Activated B cell treated with CpG ODN at 0.5 μM for 24 hours (primary cell): ENCODE data around the gene EFEMP2. TPM values are rescaled to one million over a fixed set of nuclear protein-coding genes. Genes with fewer than 3 reads are reported as not detected.

Experiments
- ATAC-seq: fragments of 200-7000 bp; cut with Tn5 transposase; one replicate; pipeline ENCODE4 v1.10.0; 2021; ENCODE audit warnings: low read depth, mild to moderate bottlenecking, moderate library complexity
- CTCF ChIA-PET: fragments of 350-600 bp; sonication (Branson Sonifier 250); formaldehyde crosslinking; loops from one replicate; lab custom pipeline; 2021; ENCODE audit warnings: antibody characterized with exemption; lab: Charles Lee
- POLR2A ChIA-PET: fragments of 350-600 bp; sonication (Branson Sonifier 250); formaldehyde crosslinking; loops from one replicate; lab custom pipeline; 2021; ENCODE audit warnings: antibody characterized with exemption; lab: Charles Lee
- DNase-seq: peaks from one replicate; pipeline ENCODE4 v3.0.0; 2022
- H3K27ac Mint-ChIP-seq: one replicate; pipeline ENCODE4 v1.8.0; 2020; ENCODE audit warnings: mixed read lengths
- H3K27me3 Mint-ChIP-seq: one replicate; pipeline ENCODE4 v1.8.0; 2021; ENCODE audit warnings: mixed read lengths
- H3K36me3 Mint-ChIP-seq: one replicate; pipeline ENCODE4 v1.8.0; 2021; ENCODE audit warnings: low read depth, mixed read lengths
- H3K4me1 Mint-ChIP-seq: one replicate; pipeline ENCODE4 v1.8.0; 2021; ENCODE audit warnings: mixed read lengths
- H3K4me3 Mint-ChIP-seq: one replicate; pipeline ENCODE4 v1.8.0; 2020; ENCODE audit warnings: mild to moderate bottlenecking, mixed read lengths
- H3K9me3 Mint-ChIP-seq: one replicate; pipeline ENCODE4 v1.8.0; 2020; ENCODE audit warnings: mixed read lengths
- intact Hi-C: fragments of 100-400 bp; cut with micrococcal nuclease; formaldehyde crosslinking; loops from one replicate; pipeline ENCODE4 v1.15.1; 2024
- total RNA-seq: library from RNA; stranded (reverse); gene quantifications from 2 replicates; pipeline ENCODE4 v1.2.3, GENCODE V29; 2022
- TF ChIP-seq, protein P1 (sequence below): fragments of 200-600 bp; IDR thresholded peaks from one replicate; pipeline ENCODE4 v1.8.0; 2022; ENCODE audit warnings: antibody characterized with exemption, mild to moderate bottlenecking

Gene EFEMP2
- total RNA-seq, 1 donor from 2014 or later = 3.8 TPM

DNA sequence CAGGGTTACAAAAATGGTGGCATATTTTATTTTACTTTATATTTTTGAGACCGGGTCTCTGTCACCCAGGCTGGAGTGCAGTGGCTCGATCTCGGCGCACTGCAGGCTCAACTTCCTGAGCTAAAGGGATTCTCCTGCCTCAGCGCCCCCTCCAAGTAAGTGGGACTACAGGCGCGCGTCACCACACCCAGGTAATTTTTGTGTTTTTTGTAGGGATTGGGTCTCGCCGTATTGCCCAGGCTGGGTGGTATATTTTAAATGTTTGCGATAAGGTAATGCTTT is 28.2 kb upstream of the EFEMP2 start:
- CTCF ChIA-PET = interaction anchor here (1.0 to 2.7 kb wide), 4 partner anchors 10 to 17 kb away, joined by 4 to 11 read pairs (median 8); partner anchors contain the start of genes CCDC85B and FIBP
- intact Hi-C loops = loop anchor here (1.0 kb wide), 2 partner anchors 11 to 18 kb away; partner anchors contain the start of genes C11orf68, CCDC85B and DRAP1
- Mint-ChIP-seq H3K4me3 (peak overlapping the region; percentile 72), H3K27ac (no peak overlapping the region), H3K36me3 (no peaks in the 10 kb centered on the region), H3K9me3 (no peaks in the 10 kb centered on the region), H3K27me3 (peaks cover 2% of the 10 kb centered on the region), H3K4me1 (peaks cover 13% of the 10 kb centered on the region)
- no peak for DNase-seq
- TF ChIP-seq, protein P1, sequence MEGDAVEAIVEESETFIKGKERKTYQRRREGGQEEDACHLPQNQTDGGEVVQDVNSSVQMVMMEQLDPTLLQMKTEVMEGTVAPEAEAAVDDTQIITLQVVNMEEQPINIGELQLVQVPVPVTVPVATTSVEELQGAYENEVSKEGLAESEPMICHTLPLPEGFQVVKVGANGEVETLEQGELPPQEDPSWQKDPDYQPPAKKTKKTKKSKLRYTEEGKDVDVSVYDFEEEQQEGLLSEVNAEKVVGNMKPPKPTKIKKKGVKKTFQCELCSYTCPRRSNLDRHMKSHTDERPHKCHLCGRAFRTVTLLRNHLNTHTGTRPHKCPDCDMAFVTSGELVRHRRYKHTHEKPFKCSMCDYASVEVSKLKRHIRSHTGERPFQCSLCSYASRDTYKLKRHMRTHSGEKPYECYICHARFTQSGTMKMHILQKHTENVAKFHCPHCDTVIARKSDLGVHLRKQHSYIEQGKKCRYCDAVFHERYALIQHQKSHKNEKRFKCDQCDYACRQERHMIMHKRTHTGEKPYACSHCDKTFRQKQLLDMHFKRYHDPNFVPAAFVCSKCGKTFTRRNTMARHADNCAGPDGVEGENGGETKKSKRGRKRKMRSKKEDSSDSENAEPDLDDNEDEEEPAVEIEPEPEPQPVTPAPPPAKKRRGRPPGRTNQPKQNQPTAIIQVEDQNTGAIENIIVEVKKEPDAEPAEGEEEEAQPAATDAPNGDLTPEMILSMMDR = no peak
- POLR2A ChIA-PET = interaction anchor here (0.6 to 2.9 kb wide), 13 partner anchors 11 to 335 kb away, joined by 3 to 49 read pairs (median 7); partner anchors contain the start of genes BANF1, C11orf68, CCDC85B and CTSW
- no peak for ATAC-seq

DNA sequence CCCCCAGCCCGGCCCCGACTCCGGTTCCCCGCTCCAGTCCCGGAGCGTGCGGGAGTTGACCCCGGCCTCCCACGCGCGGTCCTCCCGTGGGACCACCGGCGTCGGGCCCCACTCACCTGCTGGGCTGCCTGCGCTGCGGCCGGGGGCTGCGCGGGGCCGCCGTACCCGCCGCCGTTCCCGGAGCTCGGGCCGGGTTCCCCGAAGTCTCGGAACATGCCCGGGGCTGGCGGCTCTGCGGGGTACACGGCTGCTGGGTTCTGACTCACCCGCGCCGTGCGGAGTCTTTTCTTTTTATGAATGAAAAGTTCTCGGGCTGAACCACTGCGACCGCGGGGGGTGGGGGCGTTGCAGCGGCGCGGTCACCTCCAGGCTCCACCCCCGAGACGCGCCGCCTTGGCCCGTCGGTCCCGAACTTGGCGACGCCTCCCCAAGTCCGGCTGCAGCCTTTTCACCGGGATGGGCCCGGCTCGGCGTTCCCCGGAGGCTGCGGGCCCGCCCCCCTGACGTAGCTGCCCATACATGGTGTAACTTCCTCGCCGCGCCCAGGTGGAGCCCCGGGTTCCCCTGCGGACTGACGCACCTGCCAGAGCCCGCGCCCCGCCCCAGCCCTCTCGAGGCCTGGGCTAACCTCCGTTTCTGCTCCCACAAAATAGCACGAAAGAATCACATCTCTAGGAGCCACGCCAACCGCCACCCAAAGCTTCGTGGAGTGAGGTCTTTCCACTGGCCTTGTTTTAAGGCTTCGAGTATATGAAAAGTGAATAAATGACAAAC is 27.7 kb upstream of the EFEMP2 start, which contains the start of gene FOSL1:
TSS of gene FOSL1 (minus strand) at position 264 of the 774 bp plus-strand sequence. CDS start at position 215, 49 bp downstream.
- TF ChIP-seq, protein P1 = no peak

DNA sequence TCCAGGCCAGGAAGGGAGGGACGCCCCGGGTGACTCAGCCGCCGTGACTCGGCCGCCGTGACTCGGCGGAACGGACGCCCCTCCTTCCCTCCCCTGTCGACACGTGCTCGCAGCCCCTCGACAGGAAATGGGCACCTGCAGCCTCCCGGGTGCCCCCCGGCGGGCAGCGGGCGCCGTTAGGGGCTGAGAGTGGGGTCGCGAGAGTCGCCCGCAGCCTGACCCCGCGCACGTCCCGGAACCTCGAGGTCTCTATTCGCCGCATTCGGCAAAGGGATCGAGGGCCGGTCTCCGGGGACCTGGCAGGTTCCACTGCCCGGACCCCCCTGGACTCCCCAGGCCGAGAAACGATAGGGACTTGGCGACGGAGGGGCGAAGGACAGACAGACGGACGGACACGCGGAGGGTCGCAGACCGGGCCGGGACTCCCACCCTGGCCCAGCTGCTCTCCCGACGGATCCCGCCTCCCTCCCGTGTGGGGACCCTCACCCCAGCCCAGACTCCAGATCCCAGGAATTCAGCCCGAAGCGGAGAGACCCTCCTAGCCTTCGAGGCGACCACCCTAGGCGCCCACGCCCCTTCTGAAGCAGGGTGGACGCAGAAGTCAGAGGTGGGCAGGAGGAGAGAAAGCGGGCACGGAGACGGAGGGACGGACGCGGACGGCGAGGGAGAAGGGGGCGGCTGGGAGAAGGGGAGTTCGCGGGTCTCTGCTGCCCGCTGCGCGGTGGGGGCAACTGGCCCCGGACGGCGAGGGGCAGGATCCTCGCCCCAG is 26.9 kb upstream of the EFEMP2 start:
- DNase-seq = peak; percentile 53
- ATAC-seq = peak; percentile 15
- intact Hi-C loops = loop anchor here (1.0 kb wide), 2 partner anchors 9 to 20 kb away; partner anchors contain the start of genes C11orf68, CCDC85B and DRAP1
- peak overlapping the region; percentile 69 for H3K4me3 Mint-ChIP-seq
- ChIA-PET POLR2A (interaction anchor here (0.7 to 2.9 kb wide), 11 partner anchors 9 to 188 kb away, joined by 3 to 49 read pairs (median 9); partner anchors contain the start of genes C11orf68, CCDC85B, DRAP1 and FIBP), CTCF (interaction anchor here (2.7 kb wide), 1 partner anchor 9 kb away, joined by 11 read pairs; the partner anchor contains the start of gene CCDC85B)
- H3K27me3 Mint-ChIP-seq = peaks cover 2% of the 10 kb centered on the region
- H3K27ac Mint-ChIP-seq = no peak overlapping the region
- TF ChIP-seq, protein P1 = no peak
- no peaks in the 10 kb centered on the region for H3K9me3 Mint-ChIP-seq
- H3K4me1 Mint-ChIP-seq = peaks cover 13% of the 10 kb centered on the region
- no peaks in the 10 kb centered on the region for H3K36me3 Mint-ChIP-seq

More for the DNA sequence above, 27.7 kb upstream of the EFEMP2 start, which contains the start of gene FOSL1:
- Mint-ChIP-seq H3K27ac (no peak within 1 kb of the TSS), H3K27me3 (peaks cover 2% of the 10 kb centered on the region), H3K4me3 (peak within 1 kb of the TSS; percentile 72), H3K4me1 (peaks cover 13% of the 10 kb centered on the region), H3K9me3 (no peaks in the 10 kb centered on the region), H3K36me3 (no peaks in the 10 kb centered on the region)
- intact Hi-C loops = loop anchor here (1.0 kb wide), 2 partner anchors 10 to 19 kb away; partner anchors contain the start of genes C11orf68, CCDC85B and DRAP1
- DNase-seq = peak; percentile 82
- ATAC-seq = peak; percentile 90
- ChIA-PET POLR2A (interaction anchor here (0.5 to 2.9 kb wide), 14 partner anchors 10 to 334 kb away, joined by 3 to 49 read pairs (median 4); partner anchors contain the start of genes C11orf68, CCDC85B, CTSW and DRAP1), CTCF (interaction anchor here (1.0 to 2.7 kb wide), 3 partner anchors 10 to 16 kb away, joined by 6 to 11 read pairs (median 9); partner anchors contain the start of genes CCDC85B and FIBP)

DNA sequence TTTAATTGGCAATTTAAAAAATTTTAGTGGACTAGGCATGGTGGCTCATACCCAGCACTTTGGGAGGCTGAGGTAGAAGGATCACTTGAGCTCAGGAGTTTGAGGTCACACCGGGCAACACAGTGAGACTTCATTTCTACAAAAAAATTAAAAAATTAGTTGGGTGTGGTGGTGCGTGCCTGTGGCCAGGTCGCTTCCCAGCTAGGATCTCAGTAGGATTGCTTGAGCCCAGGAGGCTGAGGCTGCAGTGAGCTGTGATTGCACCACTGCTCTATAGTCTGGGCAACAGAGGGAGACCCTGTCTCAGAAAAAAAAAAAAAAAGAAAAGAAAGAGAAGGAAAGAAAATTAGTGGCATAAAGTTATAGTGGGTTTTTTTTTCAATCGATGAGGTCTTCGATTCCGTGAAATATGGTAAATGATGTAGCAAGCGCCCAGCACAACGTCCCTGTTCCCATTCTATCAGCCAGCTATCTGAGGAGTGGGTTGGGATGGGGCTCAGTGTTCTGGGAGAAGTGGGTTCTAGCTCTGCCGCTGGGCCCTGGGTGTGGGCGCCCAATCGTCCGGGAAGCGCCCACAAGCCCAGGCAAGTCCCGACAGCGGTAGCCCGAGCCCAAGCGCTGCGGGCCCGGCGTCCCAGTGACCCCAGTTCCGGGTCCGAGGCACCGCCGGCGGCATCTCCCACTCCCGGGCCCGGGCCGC is 26.2 kb upstream of the EFEMP2 start:
- ChIA-PET POLR2A (interaction anchor here (0.7 to 2.4 kb wide), 11 partner anchors 9 to 303 kb away, joined by 3 to 21 read pairs (median 6); partner anchors contain the start of genes C11orf68, CCDC85B, DRAP1 and FIBP), CTCF (interaction anchor here (1.0 to 2.7 kb wide), 3 partner anchors 10 to 39 kb away, joined by 3 to 11 read pairs (median 10); partner anchors contain the start of genes CCDC85B and FIBP)
- Mint-ChIP-seq H3K36me3 (no peaks in the 10 kb centered on the region), H3K27ac (no peak overlapping the region), H3K9me3 (no peaks in the 10 kb centered on the region), H3K4me3 (peak overlapping the region; percentile 70), H3K27me3 (peaks cover 2% of the 10 kb centered on the region), H3K4me1 (peaks cover 19% of the 10 kb centered on the region)
- DNase-seq = no peak
- TF ChIP-seq, protein P1 = no peak
- intact Hi-C loops = no loop called here
- no peak for ATAC-seq
